Measurements from ENCODE around the gene UBE2O.

- no peak for TF ChIP-seq EZH2phosphoT487 (IDR thresholded peaks at IDR 0.05; ENCODE audit: low read length)
- TF ChIP-seq CTCF (IDR thresholded peaks at IDR 0.05; ENCODE audit: low read length) = no peak
- TF ChIP-seq EZH2 (optimal IDR thresholded peaks at IDR 0.05; ENCODE audit: low read depth, low read length) = no peak
These were observed 109.8 kb downstream of the UBE2O start for GRCh38 chr17:76343106-76343505.

All from MM.1S (cell line).